ENCODE data around the gene CAMSAP1.

- TF ChIP-seq CTCF (IDR thresholded peaks at IDR 0.05; ENCODE audit: low read length) (no peak), EZH2 (IDR thresholded peaks at IDR 0.05; ENCODE audit: borderline replicate concordance, low read length) (no peak)
Measured at GRCh38 chr9:135840107-135840506, 67.2 kb downstream of the CAMSAP1 start.
